DMS53 (cell line): ENCODE data around the gene ROBO3.

Source experiments
- DNase-seq: peaks from one replicate; lab custom pipeline; 2025; lab: John Stamatoyannopoulos, UW

The ROBO3 gene

GRCh38 chr11:124842305-124842704, 22.9 kb upstream of the ROBO3 start:
- no peak for DNase-seq

GRCh38 chr11:124843616-124843910, 21.7 kb upstream of the ROBO3 start:
- DNase-seq, result peak; percentile 15

GRCh38 chr11:124844664-124845079, 20.6 kb upstream of the ROBO3 start:
- peak; percentile 38 for DNase-seq

GRCh38 chr11:124846070-124846673, 19.1 kb upstream of the ROBO3 start:
- DNase-seq, result no peak

- no peak for DNase-seq
These were observed 6.1 kb upstream of the ROBO3 start for GRCh38 chr11:124859171-124859570.

- DNase-seq, result no peak
These were observed 3.6 kb upstream of the ROBO3 start for GRCh38 chr11:124861670-124862069.

GRCh38 chr11:124863137-124863825, 2.0 kb upstream of the ROBO3 start:
- peak; percentile 63 for DNase-seq

GRCh38 chr11:124863826-124864165, 1.4 kb upstream of the ROBO3 start:
- DNase-seq, result no peak

- no peak for DNase-seq
These were observed 898 bp upstream of the ROBO3 start for GRCh38 chr11:124864176-124864891.

GRCh38 chr11:124864892-124865180, 396 bp upstream of the ROBO3 start:
- DNase-seq, result peak; percentile 14

- peak; percentile 75 for DNase-seq
These were observed 945 bp downstream of the ROBO3 start for GRCh38 chr11:124865902-124866851.

- peak; percentile 77 for DNase-seq
These were observed 2.5 kb downstream of the ROBO3 start for GRCh38 chr11:124867700-124868099.

GRCh38 chr11:124868331-124869274, 3.4 kb downstream of the ROBO3 start:
- peak; percentile 77 for DNase-seq

- DNase-seq, result no peak
These were observed 4.1 kb downstream of the ROBO3 start for GRCh38 chr11:124869331-124869730.

GRCh38 chr11:124869856-124870387, 4.7 kb downstream of the ROBO3 start:
- DNase-seq, result no peak

- no peak for DNase-seq
These were observed 5.2 kb downstream of the ROBO3 start for GRCh38 chr11:124870430-124870829.

GRCh38 chr11:124872280-124872679, 7.0 kb downstream of the ROBO3 start:
- DNase-seq, result no peak

- no peak for DNase-seq
These were observed 7.5 kb downstream of the ROBO3 start for GRCh38 chr11:124872741-124873140.

GRCh38 chr11:124873951-124874350, 8.7 kb downstream of the ROBO3 start:
- peak; percentile 18 for DNase-seq

- DNase-seq, result no peak
These were observed 9.5 kb downstream of the ROBO3 start for GRCh38 chr11:124874571-124875255.

- no peak for DNase-seq
These were observed 10.2 kb downstream of the ROBO3 start for GRCh38 chr11:124875401-124875800.
